Mucosa of descending colon (tissue), 3 donors: ENCODE results near the gene C1QL1. TPM values are rescaled to one million over a fixed set of nuclear protein-coding genes. Genes with fewer than 3 reads are reported as not detected.

Experiments used
- ATAC-seq: fragments of 200-7000 bp; cut with Tn5 transposase; one replicate; pipeline ENCODE4 v1.9.1; 2020; ENCODE audit warnings: mild to moderate bottlenecking, moderate library complexity
- DNase-seq, 3 donors: peaks; one replicate each; pipeline ENCODE4 v3.0.0-alpha.2; 2020
- H3K36me3 ChIP-seq: fragments of 200-600 bp; one replicate; pipeline ENCODE4 v1.8.0; 2021; ENCODE audit warnings: low read depth, mild to moderate bottlenecking
- H3K4me1 ChIP-seq: fragments of 200-600 bp; one replicate; pipeline ENCODE4 v1.8.0; 2021; ENCODE audit warnings: low read depth, mild to moderate bottlenecking
- H3K4me3 ChIP-seq: fragments of 200-600 bp; one replicate; pipeline ENCODE4 v1.8.0; 2021; ENCODE audit warnings: mild to moderate bottlenecking
- H3K9me3 ChIP-seq: fragments of 200-600 bp; one replicate; pipeline ENCODE4 v1.8.0; 2021; ENCODE audit warnings: mild to moderate bottlenecking
- intact Hi-C, 2 donors: fragments of 100-400 bp; cut with DNase I in 1 of 2; cut with micrococcal nuclease in 1 of 2; formaldehyde crosslinking; loops; one replicate each; pipeline versions ENCODE4 v1.11.0 to v1.11.1; 2022; cut with DNase I, micrococcal nuclease
- total RNA-seq, 3 donors: library from RNA; stranded (reverse); fragmentation: NEBNext Ultra II Directional in 2 of 3; extraction: Animal tissue kit (Norgen Biotek cat#: 25700) in 2 of 3; gene quantifications; one replicate each; pipeline versions ENCODE4 v1.2.1 to v1.2.4, GENCODE V29; 2021 to 2023
- TF ChIP-seq, protein P1 (sequence below): fragments of 200-600 bp; IDR thresholded peaks from one replicate; pipeline ENCODE4 v1.8.0; 2022; ENCODE audit warnings: antibody characterized with exemption, mild to moderate bottlenecking
- donor health status: DM: no; HTN: no; CAD: no; lungs with moderate emphysema.
- donor health status: DM: no; HTN: no; CAD: no.
- donor health status: DM: no; HTN: yes; CAD: no.

C1QL1 gene
- total RNA-seq, 3 donors from 2014 or later, result 0.29 to 6.5 (median 0.60) TPM

DNA sequence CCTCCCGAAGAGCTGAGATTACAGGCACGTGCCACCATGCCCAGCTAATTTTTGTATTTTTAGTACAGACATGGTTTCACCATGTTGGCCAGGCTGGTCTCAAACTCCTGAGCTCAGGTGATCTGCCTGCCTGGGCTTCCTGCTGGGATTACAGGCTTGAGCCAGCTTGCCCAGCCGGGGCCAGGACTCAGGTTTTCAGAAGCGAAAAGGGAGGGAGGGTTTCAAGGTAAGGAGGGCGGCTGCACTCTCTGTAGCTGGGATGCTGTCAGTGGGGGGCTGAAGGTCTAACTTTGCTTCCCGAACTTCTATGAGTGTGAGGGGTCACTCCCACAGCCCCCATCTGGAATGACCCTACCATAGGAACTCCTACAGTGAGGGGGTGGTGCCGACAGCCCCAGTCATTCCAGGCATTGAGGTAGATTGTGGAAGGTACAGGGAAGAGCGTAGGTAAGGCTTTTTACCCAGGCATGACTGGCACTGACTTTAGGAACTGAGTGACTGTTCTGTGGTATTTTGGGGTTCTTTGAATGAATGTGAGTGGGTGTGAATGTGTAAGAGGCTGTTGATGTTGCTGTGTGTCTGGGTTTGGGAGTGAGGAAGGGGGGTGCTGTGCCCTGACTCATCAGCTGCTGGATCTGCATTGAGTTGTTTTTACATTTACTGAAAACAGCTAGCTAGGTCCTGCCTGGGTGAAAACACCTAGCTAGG, 3.8 kb upstream of the C1QL1 start:
- H3K9me3 ChIP-seq, result no peaks in the 10 kb centered on the region
- TF ChIP-seq, protein P1, sequence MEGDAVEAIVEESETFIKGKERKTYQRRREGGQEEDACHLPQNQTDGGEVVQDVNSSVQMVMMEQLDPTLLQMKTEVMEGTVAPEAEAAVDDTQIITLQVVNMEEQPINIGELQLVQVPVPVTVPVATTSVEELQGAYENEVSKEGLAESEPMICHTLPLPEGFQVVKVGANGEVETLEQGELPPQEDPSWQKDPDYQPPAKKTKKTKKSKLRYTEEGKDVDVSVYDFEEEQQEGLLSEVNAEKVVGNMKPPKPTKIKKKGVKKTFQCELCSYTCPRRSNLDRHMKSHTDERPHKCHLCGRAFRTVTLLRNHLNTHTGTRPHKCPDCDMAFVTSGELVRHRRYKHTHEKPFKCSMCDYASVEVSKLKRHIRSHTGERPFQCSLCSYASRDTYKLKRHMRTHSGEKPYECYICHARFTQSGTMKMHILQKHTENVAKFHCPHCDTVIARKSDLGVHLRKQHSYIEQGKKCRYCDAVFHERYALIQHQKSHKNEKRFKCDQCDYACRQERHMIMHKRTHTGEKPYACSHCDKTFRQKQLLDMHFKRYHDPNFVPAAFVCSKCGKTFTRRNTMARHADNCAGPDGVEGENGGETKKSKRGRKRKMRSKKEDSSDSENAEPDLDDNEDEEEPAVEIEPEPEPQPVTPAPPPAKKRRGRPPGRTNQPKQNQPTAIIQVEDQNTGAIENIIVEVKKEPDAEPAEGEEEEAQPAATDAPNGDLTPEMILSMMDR, result no peak
- no peak for ATAC-seq
- intact Hi-C loops, result no loop called here
- H3K4me1 ChIP-seq, result peaks cover 22% of the 10 kb centered on the region
- no peak overlapping the region for H3K4me3 ChIP-seq
- no peaks in the 10 kb centered on the region for H3K36me3 ChIP-seq
- DNase-seq, result no peak

DNA sequence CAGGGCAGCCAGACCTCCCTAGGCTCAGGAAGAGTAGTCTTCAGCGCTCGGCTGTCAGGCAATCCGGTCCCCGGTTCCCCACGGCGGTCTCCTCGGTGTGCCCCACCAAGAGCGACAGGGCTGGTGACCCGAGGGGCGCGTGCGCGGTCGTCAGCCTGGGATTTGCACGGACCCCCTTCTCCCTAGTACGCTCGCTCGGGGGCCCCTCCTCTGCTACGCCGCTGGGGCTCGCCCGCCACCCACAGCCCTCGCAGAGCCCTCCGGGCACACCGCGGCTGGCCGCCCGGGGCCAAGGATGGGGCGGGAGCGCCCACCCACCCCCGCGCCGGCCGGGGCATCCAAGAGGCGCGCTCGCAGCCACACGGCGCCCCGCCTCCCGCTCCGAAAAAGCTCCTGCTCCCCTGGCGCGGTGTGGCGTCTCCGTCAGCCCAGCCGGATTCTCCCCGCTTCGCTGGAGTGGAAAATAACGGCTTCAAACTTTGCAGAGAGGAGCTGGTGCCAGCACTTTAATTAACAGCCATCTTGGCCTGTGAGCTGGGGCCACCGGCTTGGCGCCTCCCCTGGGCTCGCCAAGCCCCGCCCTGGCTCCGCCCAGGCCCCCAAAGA, 2.1 kb upstream of the C1QL1 start:
- no peaks in the 10 kb centered on the region for H3K36me3 ChIP-seq
- H3K9me3 ChIP-seq, result no peaks in the 10 kb centered on the region
- intact Hi-C loops, result no loop called here
- TF ChIP-seq, protein P1, result no peak
- ATAC-seq (no peak), DNase-seq (peak in 2 of 3 donors; percentile 23 to 39)
- H3K4me3 ChIP-seq, result no peak overlapping the region
- peaks cover 23% of the 10 kb centered on the region for H3K4me1 ChIP-seq

DNA sequence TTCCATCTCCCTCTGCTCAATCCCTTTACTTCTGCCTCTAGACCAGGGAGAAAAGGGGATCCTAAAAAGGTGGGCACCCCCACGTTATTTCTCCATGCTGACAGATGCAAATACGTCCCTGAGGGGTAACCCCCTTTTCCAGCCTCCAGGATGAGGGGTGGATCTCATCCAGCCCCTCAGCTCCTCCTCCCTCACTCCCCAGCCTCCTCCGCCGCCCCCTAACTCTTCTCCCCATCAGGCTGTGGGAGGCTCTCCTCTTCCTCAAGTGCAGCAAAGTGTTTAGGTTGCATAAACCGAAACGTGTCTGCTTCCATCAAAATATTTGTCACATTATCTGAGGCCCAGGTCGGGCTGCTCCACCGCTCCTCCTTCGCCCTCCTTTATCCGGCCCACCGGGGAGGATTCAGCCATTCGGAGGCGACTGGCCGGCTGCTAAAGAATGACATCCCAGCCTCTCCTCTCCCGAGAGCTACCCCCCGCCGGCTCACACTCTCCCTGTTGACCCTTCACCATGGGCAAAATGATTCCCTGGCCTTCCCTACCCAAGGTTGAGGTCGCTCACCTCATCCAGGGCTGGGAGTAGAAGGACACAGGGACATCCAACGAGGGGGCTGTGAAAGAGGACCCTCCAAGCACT, 1.2 kb upstream of the C1QL1 start:
- no peak for DNase-seq
- no peak overlapping the region for H3K4me3 ChIP-seq
- ATAC-seq, result no peak
- H3K36me3 ChIP-seq, result no peaks in the 10 kb centered on the region
- TF ChIP-seq, protein P1, result no peak
- H3K4me1 ChIP-seq, result peaks cover 23% of the 10 kb centered on the region
- intact Hi-C loops, result no loop called here
- no peaks in the 10 kb centered on the region for H3K9me3 ChIP-seq

DNA sequence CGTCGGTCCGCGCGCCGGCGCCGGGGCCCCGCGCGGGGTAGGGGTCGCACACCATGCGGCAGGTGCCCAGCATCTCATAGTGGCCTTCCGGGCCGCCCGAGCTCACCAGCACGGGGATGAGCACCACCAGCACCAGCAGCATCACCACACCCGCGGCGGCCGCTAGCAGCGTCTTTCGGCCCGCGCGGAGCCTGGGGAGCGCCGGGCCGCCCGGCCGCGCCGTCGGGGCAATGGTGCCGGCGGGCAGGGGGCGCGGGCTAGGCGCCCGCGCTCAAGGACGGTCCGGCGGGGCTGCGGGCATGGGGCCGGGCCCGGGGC, 237 bp downstream of the C1QL1 start:
- Histone ChIP-seq H3K4me3 (no peak overlapping the region), H3K9me3 (no peaks in the 10 kb centered on the region), H3K36me3 (no peaks in the 10 kb centered on the region), H3K4me1 (peaks cover 23% of the 10 kb centered on the region)
- intact Hi-C loops, result no loop called here
- ATAC-seq (no peak), DNase-seq (peak in 1 of 3 donors; percentile 38)
- TF ChIP-seq, protein P1, result no peak

DNA sequence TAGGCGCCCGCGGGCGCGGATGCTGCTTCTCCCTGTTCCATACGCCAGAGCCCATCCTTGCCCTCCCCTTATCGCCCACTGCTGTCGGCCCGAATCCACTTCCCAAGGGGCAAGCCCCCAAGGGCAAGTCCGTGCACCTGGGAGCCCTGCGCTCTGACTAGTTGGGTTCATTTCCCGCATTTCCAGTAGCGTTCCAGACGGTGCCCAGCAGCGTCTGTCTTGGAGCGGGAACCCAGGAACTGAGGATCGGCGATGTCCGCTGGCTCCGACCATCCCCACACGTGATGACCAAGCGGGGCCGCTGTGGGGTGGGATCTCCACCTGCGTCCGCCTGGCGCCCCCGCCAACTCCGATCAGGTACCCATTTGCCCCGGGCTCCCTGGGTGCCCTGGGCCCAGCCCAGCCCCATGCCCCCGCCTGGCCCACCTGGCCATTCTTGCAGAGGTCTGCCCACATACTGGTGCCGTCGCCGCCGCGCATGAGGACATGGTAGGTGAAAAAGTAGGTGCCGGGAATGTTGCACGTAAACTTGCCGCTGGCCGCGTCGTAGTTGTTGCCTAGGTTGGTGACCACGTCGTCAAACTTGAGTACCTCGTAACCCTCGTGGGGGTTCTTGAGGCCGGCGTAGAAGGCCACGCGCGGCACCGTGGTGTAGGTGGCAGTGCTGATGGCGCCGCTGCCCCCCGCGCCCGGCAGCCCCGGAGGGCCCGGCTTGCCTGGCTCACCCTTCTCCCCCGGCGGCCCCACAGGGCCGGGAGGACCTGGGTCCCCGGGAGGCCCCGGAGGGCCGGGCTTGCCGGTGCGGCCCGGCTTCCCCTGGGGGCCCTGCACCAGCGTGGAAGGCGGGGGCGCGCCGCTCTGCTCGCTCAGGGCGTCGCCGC, 837 bp downstream of the C1QL1 start:
- Histone ChIP-seq H3K9me3 (no peaks in the 10 kb centered on the region), H3K36me3 (no peaks in the 10 kb centered on the region), H3K4me1 (peaks cover 23% of the 10 kb centered on the region), H3K4me3 (no peak overlapping the region)
- DNase-seq (peak in 1 of 3 donors; percentile 35), ATAC-seq (no peak)
- TF ChIP-seq, protein P1, result no peak
- intact Hi-C loops, result no loop called here
